Measurements from ENCODE around the gene SCAI. TPM values are rescaled to one million over a fixed set of nuclear protein-coding genes. Genes with fewer than 3 reads are reported as not detected.
"Not testable (repeated sequence)": the region's sequence is repeated elsewhere in the genome, so short reads cannot be mapped to it uniquely, and the experiment has no call there.

Gene SCAI
- 0.35 and 0.41 TPM in 2 replicates for total RNA-seq (2014; rRNA removed; shearing (Covaris generic); ENCODE audit: low replicate concordance)

DNA sequence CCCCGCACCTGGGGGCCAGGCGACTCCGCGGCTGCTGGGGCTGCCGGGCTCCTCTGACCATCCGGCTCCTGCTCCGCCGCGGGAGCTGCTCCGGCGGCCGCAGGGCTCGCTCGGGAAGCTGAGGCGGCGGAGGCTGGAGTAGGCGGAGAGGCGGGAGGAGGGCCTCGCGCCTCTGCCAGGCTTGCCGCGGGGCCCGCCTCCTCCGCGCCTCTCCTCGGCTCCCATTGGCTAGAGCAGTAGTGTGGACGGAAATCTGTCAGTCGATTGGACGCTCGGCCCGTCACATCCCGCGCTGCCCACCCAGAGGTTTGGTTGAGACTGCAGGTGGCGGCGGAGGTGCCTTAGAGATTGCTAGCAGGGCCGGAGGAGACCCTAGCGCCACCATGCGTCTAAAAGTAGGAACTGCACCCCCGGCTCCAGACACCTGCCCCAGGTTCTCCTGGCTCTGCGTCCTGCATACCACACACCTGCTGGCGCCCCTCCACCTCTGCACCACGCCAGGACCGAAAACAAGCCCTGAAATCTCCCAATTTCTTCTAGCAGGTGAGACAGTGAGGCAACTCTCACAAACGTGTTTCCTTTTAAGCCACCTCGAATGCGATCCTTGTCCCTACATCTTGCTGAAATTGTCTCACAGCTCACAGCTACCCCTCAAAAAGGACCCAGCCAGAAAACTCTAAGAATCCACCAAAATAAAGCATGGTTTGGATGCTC, at the start of gene SCAI:
Gene SCAI (minus strand): TSS at position 152 of the 714 bp plus-strand sequence. CDS start 91 bp downstream, at position 61.
- in situ Hi-C loops (cut with HindIII; ENCODE audit: low pct_unique_long_range_greater_than_20kb, low sequenced_read_pairs), result no loop called here
- peak; percentile 97 for DNase-seq (ENCODE audit: low read depth)

DNA sequence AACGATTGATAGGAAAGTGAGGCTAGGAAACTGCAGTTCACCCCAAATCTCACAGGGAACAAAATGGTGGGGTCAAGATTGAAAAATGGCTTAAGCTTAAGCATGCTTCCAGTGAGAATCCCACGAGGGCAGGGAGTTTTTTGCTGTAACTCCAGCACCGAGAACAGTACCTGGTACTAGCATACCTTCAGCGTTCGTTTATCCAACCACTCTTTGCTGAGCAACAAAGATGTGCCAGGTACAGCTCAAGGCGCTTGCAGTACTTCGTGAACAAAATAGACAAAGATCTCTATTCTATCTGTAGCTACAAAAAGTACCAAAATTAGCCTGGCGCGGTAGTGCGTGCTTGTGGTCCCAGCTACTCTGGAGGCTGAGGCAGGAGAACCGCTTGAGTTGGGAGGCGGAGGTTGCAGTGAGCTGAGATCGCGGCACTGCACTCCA, 47.1 kb upstream of the SCAI start:
- DNase-seq (ENCODE audit: low read depth), result no peak
- in situ Hi-C loops (cut with HindIII; ENCODE audit: low pct_unique_long_range_greater_than_20kb, low sequenced_read_pairs), result no loop called here

DNA sequence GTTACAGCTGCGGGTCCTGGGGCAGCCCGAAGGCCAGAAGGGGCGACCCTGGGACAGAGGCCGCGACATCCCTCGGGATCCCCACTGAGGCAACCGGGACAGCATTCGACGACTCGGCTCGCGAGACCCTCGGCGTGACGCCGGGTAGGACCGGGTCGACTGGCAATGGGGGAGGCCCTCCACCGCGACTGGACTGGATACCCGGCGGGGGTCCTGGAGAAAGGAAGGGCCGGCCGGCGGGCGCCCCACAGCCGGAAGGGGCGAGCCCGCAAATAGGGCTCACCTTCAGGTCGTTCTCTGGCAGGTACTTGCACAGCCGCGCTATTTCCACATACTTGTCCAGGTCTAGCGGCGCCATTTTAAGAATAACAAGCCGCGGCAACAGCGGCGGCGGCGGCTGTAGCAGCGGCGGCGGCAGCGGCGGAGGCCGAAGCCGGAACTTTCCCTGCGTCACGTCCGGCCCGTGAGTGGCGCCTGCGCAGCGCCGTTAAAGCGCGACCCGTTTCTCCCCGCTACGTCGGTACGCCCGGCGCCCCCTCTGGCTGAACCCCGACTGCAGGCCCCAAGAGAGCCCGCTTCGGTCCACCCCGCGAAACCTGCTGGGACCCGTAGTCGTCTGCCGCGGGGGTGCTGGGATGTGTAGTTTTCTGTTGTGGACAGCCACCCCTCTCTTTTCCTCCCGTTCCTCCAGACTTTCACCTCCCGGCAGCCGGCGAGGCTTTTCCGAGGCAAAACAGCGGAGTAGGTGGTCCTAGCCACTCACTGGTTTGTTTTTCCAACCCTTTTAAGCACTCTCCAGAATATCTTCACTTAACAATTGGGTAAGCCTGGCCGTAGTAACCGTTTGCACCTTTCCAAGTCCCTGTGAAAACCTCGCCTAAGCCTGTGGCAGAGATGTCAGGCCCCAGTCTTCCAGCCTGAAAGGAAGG, 46.3 kb upstream of the SCAI start, which contains the start of gene PPP6C:
Gene PPP6C (minus strand): TSS at position 443 of the 929 bp plus-strand sequence. CDS start 85 bp downstream, at position 358.
- in situ Hi-C loops (cut with HindIII; ENCODE audit: low pct_unique_long_range_greater_than_20kb, low sequenced_read_pairs), result no loop called here
- peak; percentile 87 for DNase-seq (ENCODE audit: low read depth)

DNA sequence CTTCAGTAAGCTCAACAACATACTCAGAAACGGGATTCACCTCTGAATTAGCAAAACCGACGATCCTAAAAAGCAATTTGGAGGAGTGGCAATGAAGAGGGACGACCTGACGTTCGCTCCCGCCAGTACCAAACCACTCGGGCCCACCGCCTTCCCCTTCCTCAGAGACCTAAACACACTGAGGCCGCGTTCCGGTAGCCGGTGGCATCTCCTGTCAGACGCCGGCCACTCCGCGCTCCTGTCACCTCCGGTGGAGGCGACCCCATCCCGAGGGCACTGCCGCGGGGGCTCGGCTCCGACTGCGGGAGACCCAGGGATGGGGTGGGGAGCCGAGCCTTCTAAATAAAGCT, 45.7 kb upstream of the SCAI start:
- DNase-seq (ENCODE audit: low read depth), result peak; percentile 5
- in situ Hi-C loops (cut with HindIII; ENCODE audit: low pct_unique_long_range_greater_than_20kb, low sequenced_read_pairs), result no loop called here

DNA sequence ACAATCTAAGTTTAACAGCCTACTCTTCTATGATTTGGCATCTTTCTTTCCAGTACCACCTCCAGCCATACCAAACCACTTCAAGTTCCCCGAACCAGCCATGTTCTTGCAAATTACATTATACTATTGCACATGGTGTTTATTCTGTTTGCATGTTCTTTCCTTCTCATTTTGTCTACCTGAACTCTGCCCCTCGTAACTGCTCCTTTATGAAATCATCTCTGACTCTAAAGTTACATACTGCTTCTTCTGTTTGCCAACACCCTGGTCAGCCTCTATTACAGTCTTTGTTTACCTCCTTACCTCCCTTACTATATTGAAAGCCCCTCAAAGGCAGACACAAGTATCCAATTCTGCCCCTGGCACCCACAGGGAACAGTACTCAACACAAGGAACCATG, 40.2 kb upstream of the SCAI start:
- DNase-seq (ENCODE audit: low read depth), result no peak
- in situ Hi-C loops (cut with HindIII; ENCODE audit: low pct_unique_long_range_greater_than_20kb, low sequenced_read_pairs), result no loop called here

DNA sequence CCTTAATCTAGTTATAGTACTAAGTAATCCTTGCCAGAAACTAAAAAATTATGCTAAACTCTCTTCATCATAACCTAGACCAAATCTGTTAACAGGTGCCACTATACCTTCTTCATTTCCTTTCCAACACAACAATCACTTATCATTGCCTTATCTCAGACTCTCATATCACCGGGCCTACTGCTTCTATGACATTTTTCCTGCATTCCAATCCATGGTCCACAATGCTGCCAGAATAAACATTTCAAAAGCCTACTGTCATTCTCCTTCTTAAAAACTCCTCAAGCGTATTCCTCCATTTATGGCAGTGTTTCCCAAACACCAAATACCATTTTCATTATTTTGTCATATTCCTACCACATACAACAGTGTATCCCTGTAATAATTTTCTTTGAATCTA, 39.7 kb upstream of the SCAI start:
- in situ Hi-C loops (cut with HindIII; ENCODE audit: low pct_unique_long_range_greater_than_20kb, low sequenced_read_pairs), result no loop called here
- DNase-seq (ENCODE audit: low read depth), result no peak

GRCh38 chr9:125181756-125182155, 38.4 kb upstream of the SCAI start:
- DNase-seq (ENCODE audit: low read depth); in situ Hi-C loops (cut with HindIII; ENCODE audit: low pct_unique_long_range_greater_than_20kb, low sequenced_read_pairs): not testable (repeated sequence)

GRCh38 chr9:125180876-125181275, 37.5 kb upstream of the SCAI start:
- in situ Hi-C loops (cut with HindIII; ENCODE audit: low pct_unique_long_range_greater_than_20kb, low sequenced_read_pairs), result no loop called here
- DNase-seq (ENCODE audit: low read depth), result no peak

DNA sequence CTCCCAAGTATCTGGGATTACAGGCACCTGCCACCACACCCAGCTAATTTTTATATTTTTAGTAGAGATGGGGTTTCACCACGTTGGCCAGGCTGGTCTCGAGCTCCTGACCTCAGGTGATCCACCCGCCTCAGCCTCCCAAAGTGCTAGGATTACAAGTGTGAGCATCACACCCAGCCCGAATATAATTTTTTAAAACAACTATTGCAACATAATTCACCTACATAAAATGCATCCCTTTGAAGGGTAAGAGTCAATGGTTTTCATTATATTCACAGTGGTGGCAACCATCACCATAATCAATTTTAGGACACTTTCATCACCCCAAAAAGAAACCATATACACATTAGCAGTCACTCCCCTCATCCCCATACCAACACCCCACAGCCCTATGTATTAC, 36.4 kb upstream of the SCAI start:
- DNase-seq (ENCODE audit: low read depth); in situ Hi-C loops (cut with HindIII; ENCODE audit: low pct_unique_long_range_greater_than_20kb, low sequenced_read_pairs): not testable (repeated sequence)

DNA sequence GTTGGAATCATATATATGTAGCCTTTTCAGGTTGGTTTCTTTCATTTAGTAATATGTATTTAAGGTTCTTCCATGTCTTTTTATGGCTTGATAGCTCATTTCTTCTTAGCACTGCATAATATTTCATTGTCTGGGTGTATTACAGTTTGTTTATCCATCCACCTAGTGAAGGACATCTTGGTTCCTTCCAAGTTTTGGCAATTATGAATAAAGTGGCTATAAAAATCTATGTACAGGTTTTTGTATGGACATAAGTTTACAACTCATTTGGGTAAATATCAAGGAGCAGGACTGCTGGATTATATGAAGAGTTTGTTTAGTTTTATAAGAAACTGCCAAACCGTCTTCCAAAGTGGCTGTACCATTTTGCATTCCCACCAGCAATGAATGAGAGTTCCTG, 34.6 kb upstream of the SCAI start:
- in situ Hi-C loops (cut with HindIII; ENCODE audit: low pct_unique_long_range_greater_than_20kb, low sequenced_read_pairs), result no loop called here
- DNase-seq (ENCODE audit: low read depth), result no peak

- in situ Hi-C loops (cut with HindIII; ENCODE audit: low pct_unique_long_range_greater_than_20kb, low sequenced_read_pairs), result no loop called here
- DNase-seq (ENCODE audit: low read depth), result no peak
These were observed 33.3 kb upstream of the SCAI start for GRCh38 chr9:125176636-125177035.

DNA sequence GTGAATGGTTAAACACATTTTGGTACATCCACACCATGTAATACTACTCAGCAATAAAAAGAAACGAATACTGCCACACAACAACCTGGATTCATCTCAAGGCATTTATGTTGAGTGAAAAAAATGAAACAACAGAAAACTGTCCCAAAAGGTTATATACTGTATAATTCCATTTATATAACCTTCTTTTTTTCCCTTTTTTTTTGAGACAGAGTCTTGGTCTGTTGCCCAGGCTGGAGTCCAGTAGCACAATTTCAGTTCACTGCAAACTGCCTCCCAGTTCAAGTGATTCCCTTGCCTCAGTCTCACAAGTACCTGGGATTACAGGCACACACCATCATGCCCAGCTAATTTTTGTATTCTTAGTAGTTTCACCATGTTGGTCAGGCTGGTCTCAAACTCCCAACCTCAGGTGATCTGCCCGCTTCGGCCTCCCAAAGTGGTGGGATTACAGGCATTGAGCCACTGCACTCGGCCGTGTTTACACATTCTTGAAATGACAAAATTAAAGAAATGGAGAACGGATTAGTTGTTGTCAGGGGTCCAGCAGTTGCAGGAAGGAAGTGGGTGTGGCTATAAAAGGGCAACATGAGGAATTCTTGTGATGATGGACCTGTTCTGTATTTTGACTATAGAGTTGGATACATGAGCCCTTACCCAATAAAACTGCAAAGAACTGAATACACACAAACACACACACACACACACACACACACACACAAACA, 28.9 kb upstream of the SCAI start:
- in situ Hi-C loops (cut with HindIII; ENCODE audit: low pct_unique_long_range_greater_than_20kb, low sequenced_read_pairs), result no loop called here
- DNase-seq (ENCODE audit: low read depth), result no peak

GRCh38 chr9:125169895-125170294, 26.6 kb upstream of the SCAI start:
- no peak for DNase-seq (ENCODE audit: low read depth)
- in situ Hi-C loops (cut with HindIII; ENCODE audit: low pct_unique_long_range_greater_than_20kb, low sequenced_read_pairs), result no loop called here

DNA sequence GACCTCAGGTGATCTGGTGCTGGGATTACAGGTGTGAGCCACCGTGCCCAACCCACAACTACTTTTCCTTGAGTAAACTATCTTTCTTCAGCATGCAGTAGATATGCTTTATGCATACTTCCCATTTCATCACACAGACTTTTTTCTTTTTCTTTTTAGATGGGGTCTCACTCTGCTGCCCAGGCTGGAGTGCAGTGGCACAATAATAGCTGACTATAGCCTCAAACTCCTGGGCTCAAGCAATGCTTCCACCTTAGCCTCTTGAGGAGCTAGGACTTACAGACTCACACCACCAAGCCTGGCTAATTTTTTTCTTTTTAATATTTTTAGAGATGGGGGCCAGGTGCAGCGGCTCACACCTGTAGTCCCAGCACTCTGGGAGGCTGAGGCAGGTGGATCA, 23.4 kb upstream of the SCAI start:
- no peak for DNase-seq (ENCODE audit: low read depth)
- in situ Hi-C loops (cut with HindIII; ENCODE audit: low pct_unique_long_range_greater_than_20kb, low sequenced_read_pairs), result no loop called here

GRCh38 chr9:125162891-125163290, 19.6 kb upstream of the SCAI start:
- in situ Hi-C loops (cut with HindIII; ENCODE audit: low pct_unique_long_range_greater_than_20kb, low sequenced_read_pairs), result not testable (repeated sequence)
- DNase-seq (ENCODE audit: low read depth), result peak; percentile 22

- DNase-seq (ENCODE audit: low read depth), result no peak
- in situ Hi-C loops (cut with HindIII; ENCODE audit: low pct_unique_long_range_greater_than_20kb, low sequenced_read_pairs), result no loop called here
These were observed 18.1 kb upstream of the SCAI start for GRCh38 chr9:125161284-125161918.

DNA sequence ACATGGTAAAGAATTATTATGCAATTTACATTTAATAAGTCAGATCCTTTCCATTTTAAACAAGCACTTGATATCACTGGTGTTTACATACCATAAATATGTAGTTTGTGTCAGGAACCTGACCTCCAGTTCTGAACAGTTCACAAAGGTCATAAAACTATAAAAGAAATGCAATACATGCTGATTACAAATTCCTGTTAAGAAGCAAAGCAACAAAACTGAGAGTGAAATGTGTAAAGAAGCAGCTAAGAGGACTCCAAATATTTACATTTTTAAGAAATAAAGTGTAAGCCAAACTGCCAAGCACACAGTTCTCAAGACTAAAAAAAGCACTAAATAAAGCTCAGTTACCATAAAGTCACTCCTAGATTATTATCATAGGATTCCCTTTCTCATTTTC, 17.4 kb upstream of the SCAI start:
- no peak for DNase-seq (ENCODE audit: low read depth)
- in situ Hi-C loops (cut with HindIII; ENCODE audit: low pct_unique_long_range_greater_than_20kb, low sequenced_read_pairs), result no loop called here

DNA sequence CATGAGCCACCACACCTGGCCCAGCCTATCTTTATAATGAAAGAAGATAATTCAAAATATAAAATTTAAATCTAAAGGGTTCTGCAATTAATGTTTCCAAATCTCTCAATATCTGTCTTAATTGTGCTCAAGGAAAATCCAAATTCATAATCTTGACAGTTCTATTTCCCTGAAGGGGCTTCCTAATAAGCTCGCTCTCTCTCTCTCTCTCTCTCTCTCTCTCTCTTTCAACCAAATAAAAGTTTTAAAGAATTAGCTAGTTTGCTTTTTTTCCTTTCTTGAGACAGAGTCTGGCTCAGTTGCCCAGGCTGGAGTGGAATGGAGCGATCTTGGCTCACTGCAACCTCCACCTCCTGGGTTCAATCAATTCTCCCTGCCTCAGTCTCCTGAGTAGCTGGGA, 13.2 kb upstream of the SCAI start:
- in situ Hi-C loops (cut with HindIII; ENCODE audit: low pct_unique_long_range_greater_than_20kb, low sequenced_read_pairs), result no loop called here
- no peak for DNase-seq (ENCODE audit: low read depth)

Data from Caki2 (cell line).